DOHH2 (cell line): Measurements from ENCODE around the gene PADI1.

ENCODE experiments used
- CTCF ChIP-seq: fragments of 200-600 bp; sonication (generic); IDR thresholded peaks from one replicate; pipeline ENCODE4 v1.5.1; 2014; ENCODE audit warnings: antibody characterized with exemption, mild to moderate bottlenecking, low read depth, low read length; ENCODE audit not compliant: poor library complexity, severe bottlenecking
- EZH2phosphoT487 ChIP-seq: fragments of 200-600 bp; sonication (generic); IDR thresholded peaks from 2 replicates; pipeline ENCODE4 v1.6.1; 2017; ENCODE audit warnings: borderline replicate concordance, mild to moderate bottlenecking, antibody characterized with exemption, low read length, moderate library complexity, mixed read lengths

GRCh38 chr1:17163371-17163770 is 41.6 kb upstream of the PADI1 start:
- TF ChIP-seq CTCF (no peak), EZH2phosphoT487 (no peak)
